Sigmoid colon (tissue), 4 donors: ENCODE results near the gene FILIP1L.

ENCODE experiments used
- EP300 ChIP-seq, 4 donors: sonication (generic); formaldehyde crosslinking; IDR thresholded peaks; one replicate each; pipeline ENCODE4 v1.6.1; 2017; ENCODE audit warnings: antibody characterized with exemption in 4 of 4
- POLR2AphosphoS5 ChIP-seq, 4 donors: sonication (generic); formaldehyde crosslinking; IDR thresholded peaks; one replicate each; pipeline ENCODE4 v1.6.1; 2017; ENCODE audit warnings: antibody characterized with exemption in 4 of 4
- TF ChIP-seq, protein P1 (sequence below), 4 experiments: fragments of 450-650 bp in 3 of 4; fragments of 200-600 bp in 1 of 4; IDR thresholded peaks; one replicate each; pipeline ENCODE4 v1.5.1; 2016 to 2019; ENCODE audit warnings: antibody characterized with exemption in 4 of 4, mild to moderate bottlenecking in 3 of 4, moderate library complexity in 2 of 4

DNA sequence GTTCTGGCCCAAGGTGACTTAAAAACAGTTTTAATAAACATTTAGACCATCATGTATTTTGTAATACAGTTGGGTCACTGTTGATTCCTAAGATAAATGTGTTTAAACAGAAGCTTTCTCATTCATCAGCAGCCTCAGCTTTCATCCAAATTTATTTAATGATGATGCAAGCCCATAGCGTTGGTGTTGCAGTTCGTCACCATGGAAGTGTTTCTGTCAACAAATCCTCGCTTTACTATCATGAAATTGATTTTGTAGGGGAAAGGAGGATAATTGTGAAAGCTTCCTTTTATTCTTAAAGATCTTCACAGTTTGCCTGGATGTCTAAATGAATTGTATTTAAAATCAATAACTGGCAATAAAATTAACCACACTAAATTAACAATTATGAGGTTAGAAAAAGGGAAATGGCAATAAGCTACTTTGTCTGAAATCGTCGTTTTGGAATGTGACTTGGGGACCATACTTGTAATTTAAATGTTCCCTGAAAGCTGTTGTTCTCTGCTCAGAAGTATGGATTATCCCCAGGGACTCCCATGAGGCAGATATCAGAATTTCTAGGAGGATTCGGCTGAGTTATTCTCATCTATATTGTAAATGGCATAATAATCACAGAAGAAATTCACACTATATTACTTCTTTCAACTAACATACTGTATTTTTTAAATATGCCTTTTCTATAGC, 267.7 kb downstream of the FILIP1L start:
- TF ChIP-seq, protein P1, sequence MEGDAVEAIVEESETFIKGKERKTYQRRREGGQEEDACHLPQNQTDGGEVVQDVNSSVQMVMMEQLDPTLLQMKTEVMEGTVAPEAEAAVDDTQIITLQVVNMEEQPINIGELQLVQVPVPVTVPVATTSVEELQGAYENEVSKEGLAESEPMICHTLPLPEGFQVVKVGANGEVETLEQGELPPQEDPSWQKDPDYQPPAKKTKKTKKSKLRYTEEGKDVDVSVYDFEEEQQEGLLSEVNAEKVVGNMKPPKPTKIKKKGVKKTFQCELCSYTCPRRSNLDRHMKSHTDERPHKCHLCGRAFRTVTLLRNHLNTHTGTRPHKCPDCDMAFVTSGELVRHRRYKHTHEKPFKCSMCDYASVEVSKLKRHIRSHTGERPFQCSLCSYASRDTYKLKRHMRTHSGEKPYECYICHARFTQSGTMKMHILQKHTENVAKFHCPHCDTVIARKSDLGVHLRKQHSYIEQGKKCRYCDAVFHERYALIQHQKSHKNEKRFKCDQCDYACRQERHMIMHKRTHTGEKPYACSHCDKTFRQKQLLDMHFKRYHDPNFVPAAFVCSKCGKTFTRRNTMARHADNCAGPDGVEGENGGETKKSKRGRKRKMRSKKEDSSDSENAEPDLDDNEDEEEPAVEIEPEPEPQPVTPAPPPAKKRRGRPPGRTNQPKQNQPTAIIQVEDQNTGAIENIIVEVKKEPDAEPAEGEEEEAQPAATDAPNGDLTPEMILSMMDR (IDR thresholded peaks at IDR 0.05) = no peak
- TF ChIP-seq POLR2AphosphoS5 (IDR thresholded peaks at IDR 0.05) (peak; percentile 41 to 79 (median 64)), EP300 (IDR thresholded peaks at IDR 0.05) (peak in 3 of 4 donors; percentile 18 to 53 (median 49))
